Stimulated activated CD4-positive, alpha-beta T cell treated with anti-CD3 and anti-CD28 coated beads, Interleukin-4, amount 100 ng/mL, for 48 hours (primary cell): Measurements from ENCODE around the gene DCTN1.
A peak's percentile ranks its signal among the peaks of the same experiment; 100 is the strongest.
"Not testable (repeated sequence)": the region's sequence is repeated elsewhere in the genome, so short reads cannot be mapped to it uniquely, and the experiment has no call there.

Experiments
- DNase-seq, 2 donors: peaks; one replicate each; pipeline ENCODE4 v3.0.0-alpha.2; 2020; ENCODE audit warnings: low read depth in 2 of 2

Gene DCTN1

GRCh38 chr2:74379851-74380789 is at the start of gene DCTN1:
Gene DCTN1 (minus strand): TSS chr2:74380311. CDS start chr2:74380037, 274 bp downstream.
- no peak for DNase-seq

- DNase-seq = no peak
Measured at GRCh38 chr2:74428675-74429074, 48.6 kb upstream of the DCTN1 start.

- DNase-seq = no peak
Measured at GRCh38 chr2:74427551-74427950, 47.4 kb upstream of the DCTN1 start.

- DNase-seq = no peak
Measured at GRCh38 chr2:74426181-74426758, 46.2 kb upstream of the DCTN1 start.

GRCh38 chr2:74425523-74425922 is 45.4 kb upstream of the DCTN1 start:
- DNase-seq = no peak

GRCh38 chr2:74424995-74425406 is 44.9 kb upstream of the DCTN1 start:
- no peak for DNase-seq

- no peak for DNase-seq
Measured at GRCh38 chr2:74424139-74424992, 44.3 kb upstream of the DCTN1 start.

GRCh38 chr2:74423231-74424095 is 43.4 kb upstream of the DCTN1 start:
- no peak for DNase-seq

GRCh38 chr2:74421221-74421870 is 41.2 kb upstream of the DCTN1 start, which contains the start of the genes C2orf81 and WDR54:
Gene C2orf81 (minus strand): TSS chr2:74421619. CDS start chr2:74421560, 59 bp downstream.
Gene WDR54 (plus strand): TSS chr2:74421730. CDS start chr2:74422154, 424 bp downstream.
- DNase-seq = peak; percentile 95

GRCh38 chr2:74420443-74421103 is 40.5 kb upstream of the DCTN1 start:
- not testable (repeated sequence) for DNase-seq

GRCh38 chr2:74420006-74420405 is 39.9 kb upstream of the DCTN1 start:
- no peak for DNase-seq

- DNase-seq = no peak
Measured at GRCh38 chr2:74419345-74419744, 39.2 kb upstream of the DCTN1 start.

GRCh38 chr2:74418312-74418711 is 38.2 kb upstream of the DCTN1 start:
- DNase-seq = no peak

- DNase-seq = no peak
Measured at GRCh38 chr2:74417763-74418162, 37.7 kb upstream of the DCTN1 start.

GRCh38 chr2:74417197-74417596 is 37.1 kb upstream of the DCTN1 start:
- DNase-seq = no peak

- DNase-seq = no peak
Measured at GRCh38 chr2:74416778-74417177, 36.7 kb upstream of the DCTN1 start.

- DNase-seq = no peak
Measured at GRCh38 chr2:74415762-74416395, 35.8 kb upstream of the DCTN1 start.

GRCh38 chr2:74414881-74415761 is 35.0 kb upstream of the DCTN1 start:
- no peak for DNase-seq
